MM.1S (cell line): Measurements from ENCODE around the gene SPINK9.

Experiments used
- EZH2 ChIP-seq: fragments of 300-600 bp; sonication (generic); optimal IDR thresholded peaks from 2 replicates; pipeline ENCODE3; 2017; ENCODE audit warnings: low read depth, mild to moderate bottlenecking, antibody characterized with exemption, low read length, mixed read lengths
- EZH2phosphoT487 ChIP-seq: fragments of 300-600 bp; sonication (generic); IDR thresholded peaks from 2 replicates; pipeline ENCODE4 v1.6.1; 2018; ENCODE audit warnings: antibody characterized with exemption, low read length

DNA sequence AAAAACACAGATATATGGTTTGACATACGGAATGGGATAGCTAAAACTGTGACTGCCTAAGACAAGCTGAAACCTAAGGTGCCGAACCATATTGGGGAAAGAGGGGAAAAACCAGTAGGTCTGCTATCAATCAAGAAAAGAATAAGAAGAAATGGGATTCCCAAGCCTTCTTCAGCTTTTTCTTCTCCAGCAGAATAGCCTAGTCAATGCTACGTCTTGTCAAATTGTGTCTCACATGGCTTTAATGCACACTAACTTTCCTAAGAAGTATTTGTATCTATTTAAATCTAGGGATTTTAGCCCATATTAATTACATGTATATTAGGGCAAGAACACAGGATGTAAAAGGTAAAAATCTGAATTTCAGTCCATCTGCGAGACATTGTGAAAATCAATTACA is 47.6 kb downstream of the SPINK9 start:
- TF ChIP-seq EZH2 = no peak
- no peak for TF ChIP-seq EZH2phosphoT487
